Ovary (tissue), 3 donors: ENCODE data around the gene ANGPTL2.

Source experiments
- CTCF ChIP-seq, 3 donors: fragments of 450-650 bp in 2 of 3; fragments of 200-600 bp in 1 of 3; IDR thresholded peaks; one replicate each; pipeline versions ENCODE4 v1.5.1 to v1.8.0; 2016 to 2022; ENCODE audit warnings: antibody characterized with exemption in 3 of 3, mild to moderate bottlenecking in 1 of 3
- POLR2A ChIP-seq: fragments of 450-650 bp; IDR thresholded peaks from one replicate; pipeline ENCODE4 v1.6.1; 2017; ENCODE audit warnings: antibody characterized with exemption, mild to moderate bottlenecking, moderate library complexity
- donor health status: DM: no; HTN: no; CAD: no.

DNA sequence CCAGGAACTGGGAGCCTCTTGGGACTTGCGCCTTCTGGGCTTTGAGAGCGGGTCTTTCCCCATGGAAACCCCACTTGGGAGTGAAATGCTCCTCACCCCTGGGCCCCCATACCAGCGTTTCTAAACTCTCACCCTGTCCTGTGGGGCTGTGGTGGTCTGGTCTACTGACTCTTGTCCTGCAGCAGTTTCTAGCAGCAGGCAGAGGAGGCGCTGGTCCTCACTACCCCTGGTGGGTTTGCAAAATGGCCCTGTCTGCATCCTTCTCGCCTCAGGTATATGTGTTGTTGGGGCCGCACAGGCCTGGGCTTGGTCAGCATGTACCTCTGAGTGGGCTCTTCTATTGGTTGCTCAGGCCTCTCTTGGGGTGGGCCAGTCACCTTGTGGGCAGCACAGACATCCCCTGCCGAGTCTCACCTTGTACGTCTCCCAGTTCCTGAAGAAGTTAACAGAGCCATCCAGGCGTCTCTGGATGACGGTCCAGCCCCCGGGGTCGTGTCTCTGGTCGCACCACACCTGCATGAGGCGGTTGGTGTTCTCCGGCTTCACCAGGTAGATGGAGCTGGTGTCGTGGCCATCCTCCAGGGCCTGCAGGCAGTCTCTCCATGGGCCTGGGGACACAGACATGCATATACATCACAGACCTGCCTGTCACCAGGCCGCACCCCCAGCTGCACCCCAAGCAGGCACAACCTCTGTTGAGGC lies 29.0 kb downstream of the ANGPTL2 start:
- TF ChIP-seq POLR2A (no peak), CTCF (IDR thresholded peaks at IDR 0.05) (no peak)
